ENCODE results near the gene CCDC70. TPM values are rescaled to one million over a fixed set of nuclear protein-coding genes. Genes with fewer than 3 reads are reported as not detected.

Gene CCDC70
- total RNA-seq, 1 donor from 2014 or later = not detected

DNA sequence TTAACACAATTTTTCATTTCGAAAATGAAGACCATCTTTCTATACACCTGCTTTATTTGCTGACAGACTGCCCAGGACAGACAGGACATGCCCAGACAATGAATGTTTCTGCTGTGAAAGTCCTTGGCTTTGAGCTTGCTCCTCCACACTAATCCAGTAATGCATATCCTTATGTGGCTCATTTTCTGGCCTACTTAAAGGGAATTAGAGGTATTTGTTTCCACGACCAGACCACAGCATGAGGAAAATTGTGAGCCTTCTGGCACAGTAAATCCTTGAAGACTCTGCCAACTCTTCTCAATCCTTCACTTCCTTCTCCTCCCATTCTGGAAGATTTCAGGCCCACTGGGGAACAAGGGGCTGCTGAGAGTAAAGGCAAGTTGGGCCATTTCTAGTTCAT lies 25.7 kb downstream of the CCDC70 start:
- DNase-seq (ENCODE audit: low spot score in 2 of 2) = no peak
- Histone ChIP-seq H3K4me1 (no peaks in the 10 kb centered on the region), H3K27ac (no peak overlapping the region), H3K4me3 (no peak overlapping the region), H3K27me3 (no peaks in the 10 kb centered on the region), H3K36me3 (no peaks in the 10 kb centered on the region), H3K9me3 (no peaks in the 10 kb centered on the region)
- TF ChIP-seq, protein P1, sequence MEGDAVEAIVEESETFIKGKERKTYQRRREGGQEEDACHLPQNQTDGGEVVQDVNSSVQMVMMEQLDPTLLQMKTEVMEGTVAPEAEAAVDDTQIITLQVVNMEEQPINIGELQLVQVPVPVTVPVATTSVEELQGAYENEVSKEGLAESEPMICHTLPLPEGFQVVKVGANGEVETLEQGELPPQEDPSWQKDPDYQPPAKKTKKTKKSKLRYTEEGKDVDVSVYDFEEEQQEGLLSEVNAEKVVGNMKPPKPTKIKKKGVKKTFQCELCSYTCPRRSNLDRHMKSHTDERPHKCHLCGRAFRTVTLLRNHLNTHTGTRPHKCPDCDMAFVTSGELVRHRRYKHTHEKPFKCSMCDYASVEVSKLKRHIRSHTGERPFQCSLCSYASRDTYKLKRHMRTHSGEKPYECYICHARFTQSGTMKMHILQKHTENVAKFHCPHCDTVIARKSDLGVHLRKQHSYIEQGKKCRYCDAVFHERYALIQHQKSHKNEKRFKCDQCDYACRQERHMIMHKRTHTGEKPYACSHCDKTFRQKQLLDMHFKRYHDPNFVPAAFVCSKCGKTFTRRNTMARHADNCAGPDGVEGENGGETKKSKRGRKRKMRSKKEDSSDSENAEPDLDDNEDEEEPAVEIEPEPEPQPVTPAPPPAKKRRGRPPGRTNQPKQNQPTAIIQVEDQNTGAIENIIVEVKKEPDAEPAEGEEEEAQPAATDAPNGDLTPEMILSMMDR (IDR thresholded peaks at IDR 0.05) = no peak
- intact Hi-C loops (cut with DNase I) = no loop called here

DNA sequence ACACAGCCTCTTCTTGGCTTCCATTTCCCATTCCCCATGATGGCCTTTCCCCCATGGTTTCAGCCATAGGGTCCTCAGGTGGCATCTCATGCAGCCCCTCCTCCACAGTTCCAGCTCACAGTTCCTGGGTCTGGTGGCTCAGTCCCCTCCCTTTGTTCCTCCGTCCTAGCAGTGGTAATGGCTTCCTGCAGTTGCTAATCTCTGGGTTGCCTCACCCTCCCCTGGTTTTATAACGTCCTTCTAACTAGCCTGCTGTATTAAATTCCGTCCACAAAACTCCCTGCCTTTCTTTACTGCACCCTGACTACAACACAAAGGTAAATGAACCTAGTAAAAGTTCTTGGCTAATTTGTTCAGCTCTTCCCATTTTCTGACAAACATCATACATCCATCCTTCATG lies 30.9 kb downstream of the CCDC70 start:
- no peak overlapping the region for H3K27ac ChIP-seq
- intact Hi-C loops (cut with DNase I) = no loop called here
- H3K36me3 ChIP-seq = no peaks in the 10 kb centered on the region
- H3K27me3 ChIP-seq = no peaks in the 10 kb centered on the region
- no peaks in the 10 kb centered on the region for H3K9me3 ChIP-seq
- DNase-seq (ENCODE audit: low spot score in 2 of 2) = no peak
- H3K4me3 ChIP-seq = no peak overlapping the region
- TF ChIP-seq, protein P1 (IDR thresholded peaks at IDR 0.05) = no peak
- no peaks in the 10 kb centered on the region for H3K4me1 ChIP-seq

DNA sequence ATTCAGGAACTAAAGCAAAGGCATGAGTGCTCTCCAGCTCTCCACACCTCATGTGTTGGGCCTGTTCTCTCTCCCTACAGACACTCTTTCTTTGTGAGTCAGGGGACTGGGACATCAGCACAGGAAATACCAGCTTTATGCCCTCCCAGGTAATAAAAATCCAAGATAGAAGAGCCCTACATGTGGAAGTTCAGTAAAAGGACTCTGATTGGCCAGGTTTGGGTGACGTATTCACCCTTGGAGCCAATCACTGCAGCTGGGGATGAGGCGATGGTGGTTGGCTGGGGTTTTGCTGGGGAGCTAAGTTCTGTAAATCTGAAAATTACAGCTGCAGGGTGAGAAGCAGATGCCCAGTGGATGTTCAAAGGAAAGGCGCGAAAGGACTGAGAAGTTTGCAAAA lies 32.5 kb downstream of the CCDC70 start:
- DNase-seq (ENCODE audit: low spot score in 2 of 2) = no peak
- intact Hi-C loops (cut with DNase I) = no loop called here
- Histone ChIP-seq H3K9me3 (no peaks in the 10 kb centered on the region), H3K27ac (no peak overlapping the region), H3K4me1 (no peaks in the 10 kb centered on the region), H3K36me3 (no peaks in the 10 kb centered on the region), H3K27me3 (no peaks in the 10 kb centered on the region), H3K4me3 (no peak overlapping the region)
- TF ChIP-seq, protein P1 (IDR thresholded peaks at IDR 0.05) = no peak

DNA sequence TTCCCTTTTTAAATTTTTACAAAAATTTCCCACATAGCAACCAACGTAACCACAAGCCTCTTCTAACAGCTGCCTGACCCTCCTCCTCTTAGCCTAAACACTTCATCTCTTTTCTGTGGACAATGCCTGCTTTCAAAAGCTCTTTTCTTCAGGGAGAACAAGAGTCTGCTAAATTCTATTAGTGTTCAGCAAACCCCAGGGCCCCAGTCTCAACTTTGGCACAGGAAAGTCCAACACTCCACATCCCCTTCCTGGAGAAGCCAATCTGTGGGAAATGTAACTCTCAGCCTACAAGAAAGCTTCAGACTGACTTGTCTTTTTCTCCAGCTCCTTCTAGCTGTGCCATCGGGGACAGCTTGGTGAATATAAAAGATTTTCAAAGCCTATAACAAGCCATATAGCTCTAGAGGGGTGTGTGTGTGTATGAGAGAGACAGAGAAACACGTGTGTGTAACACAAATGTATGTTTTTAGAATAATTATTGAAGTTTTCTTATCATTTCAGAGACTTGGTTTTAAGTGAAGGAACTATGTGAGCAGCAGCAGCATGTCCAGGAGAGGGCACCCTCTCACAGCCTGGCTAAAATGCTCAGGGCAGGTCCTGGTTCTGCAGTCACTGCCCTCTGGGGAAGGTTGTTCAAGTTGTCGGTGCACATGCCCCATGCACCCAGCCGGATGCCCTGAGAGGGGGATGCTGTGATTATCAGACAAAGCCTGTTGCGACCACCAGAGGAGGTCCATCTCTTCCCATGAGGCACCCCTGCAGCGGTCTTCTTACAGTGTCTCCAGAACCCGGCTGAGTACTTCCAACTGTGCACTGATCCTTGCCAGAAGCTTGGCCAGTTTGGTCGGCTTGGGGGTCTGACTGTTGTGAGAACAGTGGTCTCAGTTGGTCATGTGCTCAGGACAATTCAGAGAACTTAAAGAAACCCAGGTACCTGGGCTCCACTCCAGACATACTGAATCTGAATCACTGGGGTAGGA lies 34.4 kb downstream of the CCDC70 start:
- intact Hi-C loops (cut with DNase I) = loop anchor here (1.0 kb wide), 1 partner anchor 232 kb away; no protein-coding TSS in a partner anchor
- no peaks in the 10 kb centered on the region for H3K27me3 ChIP-seq
- TF ChIP-seq, protein P1 (IDR thresholded peaks at IDR 0.05) = peak in 2 of 3 experiments; percentile 34 to 54
- no peak overlapping the region for H3K4me3 ChIP-seq
- no peaks in the 10 kb centered on the region for H3K36me3 ChIP-seq
- H3K4me1 ChIP-seq = no peaks in the 10 kb centered on the region
- DNase-seq (ENCODE audit: low spot score in 2 of 2) = no peak
- H3K27ac ChIP-seq = no peak overlapping the region
- H3K9me3 ChIP-seq = no peaks in the 10 kb centered on the region

DNA sequence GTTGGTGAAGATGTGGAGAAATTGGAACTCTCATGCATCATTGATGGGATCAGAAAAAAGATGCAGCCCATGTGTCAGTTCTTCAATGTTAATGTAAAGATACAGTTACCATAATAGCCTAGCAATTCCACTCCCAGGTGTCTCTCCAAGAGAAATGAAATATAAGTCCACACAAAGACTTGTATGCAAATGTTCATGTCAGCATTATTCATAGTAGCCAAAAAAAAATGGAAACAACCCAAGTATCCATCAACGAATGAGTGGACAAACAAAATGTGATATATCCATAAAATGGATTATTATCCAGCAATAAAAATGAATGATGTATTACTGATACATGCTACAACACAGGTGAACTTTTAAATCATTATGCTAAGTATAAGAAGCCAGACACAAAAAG lies 38.7 kb downstream of the CCDC70 start:
- Histone ChIP-seq H3K9me3 (no peaks in the 10 kb centered on the region), H3K4me1 (no peaks in the 10 kb centered on the region), H3K27ac (no peak overlapping the region), H3K27me3 (no peaks in the 10 kb centered on the region), H3K36me3 (no peaks in the 10 kb centered on the region), H3K4me3 (no peak overlapping the region)
- no peak for DNase-seq (ENCODE audit: low spot score in 2 of 2)
- TF ChIP-seq, protein P1 (IDR thresholded peaks at IDR 0.05) = no peak
- intact Hi-C loops (cut with DNase I) = no loop called here

Data from ascending aorta (tissue), 2 donors.